Hematopoietic multipotent progenitor cell treated with erythropoietin and hydrocortisone succinate and interleukin-3 and kit ligand, for 17 days (in vitro differentiated cells): Measurements from ENCODE around the gene TJP3.
"Not testable (repeated sequence)": the region's sequence is repeated elsewhere in the genome, so short reads cannot be mapped to it uniquely, and the experiment has no call there.

ENCODE experiments used
- DNase-seq: peaks from one replicate; pipeline ENCODE4 v3.0.0-alpha.2; 2015; ENCODE audit warnings: low spot score

Gene TJP3

DNA sequence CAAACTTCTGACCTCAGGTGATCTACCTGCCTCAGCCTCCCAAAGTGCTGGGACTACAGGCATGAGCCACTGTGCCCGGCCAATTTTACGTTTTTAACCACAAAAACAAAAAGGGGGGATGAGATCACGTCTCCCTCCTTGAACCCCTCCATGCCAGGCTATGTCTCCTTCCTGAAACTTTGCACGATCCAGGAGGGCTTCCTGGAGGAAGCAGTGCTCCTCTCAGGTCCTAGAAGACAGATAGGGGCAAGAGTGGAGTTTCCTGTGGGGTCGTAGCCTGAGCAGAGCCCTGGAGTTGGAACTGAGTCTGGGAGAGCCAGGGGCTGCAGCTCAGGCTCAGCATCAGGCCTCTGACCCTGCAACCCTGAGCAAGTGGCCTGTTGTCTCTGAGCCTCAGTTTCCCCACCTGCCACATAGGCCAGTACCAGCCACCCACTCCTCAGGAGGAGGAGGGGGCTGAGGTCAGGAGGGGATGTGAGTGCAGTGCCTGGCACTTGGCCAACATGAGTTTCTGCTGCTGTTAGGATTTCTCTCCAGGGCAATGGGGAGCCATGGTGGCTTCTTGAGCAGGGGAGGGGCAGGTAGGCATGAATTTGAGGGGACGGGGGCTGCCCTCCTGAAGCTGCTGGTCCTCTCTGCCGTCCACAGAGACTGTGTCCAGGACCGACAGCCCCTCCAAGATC lies 37.3 kb downstream of the TJP3 start:
- DNase-seq, result no peak

DNA sequence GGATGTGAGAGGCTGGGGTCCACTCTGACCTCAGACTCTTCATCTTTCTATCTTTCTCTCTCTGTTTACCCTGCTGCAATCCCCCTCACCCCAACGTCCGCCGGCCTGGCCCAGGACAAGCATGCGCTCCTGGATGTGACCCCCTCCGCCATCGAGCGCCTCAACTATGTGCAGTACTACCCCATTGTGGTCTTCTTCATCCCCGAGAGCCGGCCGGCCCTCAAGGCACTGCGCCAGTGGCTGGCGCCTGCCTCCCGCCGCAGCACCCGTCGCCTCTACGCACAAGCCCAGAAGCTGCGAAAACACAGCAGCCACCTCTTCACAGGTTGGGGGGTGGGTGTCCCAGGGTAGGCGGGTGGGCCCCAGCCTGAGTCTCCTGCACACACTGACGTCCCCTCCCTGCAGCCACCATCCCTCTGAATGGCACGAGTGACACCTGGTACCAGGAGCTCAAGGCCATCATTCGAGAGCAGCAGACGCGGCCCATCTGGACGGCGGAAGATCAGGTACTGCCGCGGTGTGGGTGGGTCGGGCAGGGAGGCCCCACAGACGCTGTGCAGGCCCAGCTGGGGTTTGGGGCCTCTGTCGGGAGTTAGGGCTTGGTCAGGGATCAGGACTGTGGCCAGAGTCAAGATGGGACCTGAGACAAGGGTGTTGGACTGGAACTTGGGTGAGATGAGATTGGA lies 38.3 kb downstream of the TJP3 start:
- DNase-seq, result no peak

DNA sequence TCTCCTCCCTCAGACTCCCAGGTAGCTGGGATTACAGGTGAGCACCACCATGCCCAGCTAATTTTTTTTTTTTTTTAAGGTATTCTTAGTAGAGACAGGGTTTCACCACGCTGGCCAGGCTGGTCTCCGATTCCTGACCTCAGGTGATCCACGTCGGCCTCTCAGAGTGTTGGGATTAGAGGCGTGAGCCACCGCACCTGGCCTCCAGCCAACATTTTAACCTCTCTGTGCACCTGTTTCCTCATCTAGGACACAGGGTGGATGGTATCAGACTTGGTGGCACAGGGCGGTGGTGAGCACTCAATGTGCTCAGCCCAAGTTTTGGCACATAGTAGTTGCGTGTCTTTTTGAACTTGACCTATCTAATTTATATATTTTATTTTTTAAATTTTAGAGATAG lies 40.8 kb downstream of the TJP3 start:
- no peak for DNase-seq

DNA sequence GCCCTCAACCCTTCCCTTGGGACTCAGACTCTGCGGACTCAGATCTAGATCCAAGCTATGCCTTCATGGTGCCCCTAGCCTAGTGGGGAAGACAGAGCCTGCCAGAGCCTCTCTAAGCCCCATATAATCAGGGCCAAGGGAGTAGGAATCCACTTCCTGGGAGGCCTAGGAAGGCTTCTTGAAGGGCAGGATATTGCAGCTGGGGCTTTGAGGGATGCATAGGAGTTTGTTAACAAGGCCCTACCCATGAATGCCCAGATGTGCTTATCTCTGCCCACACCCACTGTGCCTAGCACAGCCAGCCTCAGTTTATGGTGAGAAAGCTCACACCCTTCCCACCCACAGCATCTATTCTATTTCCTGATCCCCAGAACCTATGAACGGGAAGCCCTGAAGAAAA lies 42.0 kb downstream of the TJP3 start:
- DNase-seq, result no peak

DNA sequence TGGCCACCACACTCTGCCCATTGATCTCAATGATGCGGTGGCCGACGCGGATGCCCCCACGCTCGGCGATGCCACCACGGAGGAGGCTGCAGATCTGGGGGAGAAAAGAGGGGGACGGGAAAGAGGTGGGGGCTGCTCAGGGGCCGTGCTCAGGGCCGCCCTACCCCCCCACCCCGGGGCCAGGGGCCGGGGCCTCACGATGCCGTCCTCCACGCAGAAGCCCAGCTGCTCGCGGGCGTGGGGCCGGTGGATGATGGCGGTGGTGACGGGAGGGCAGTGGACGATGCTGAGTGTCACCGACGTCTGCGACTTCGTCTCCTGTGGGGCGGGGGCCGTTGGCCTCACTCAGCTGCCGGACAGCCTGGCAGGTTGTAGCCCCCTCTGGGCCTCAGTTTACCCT lies 43.1 kb downstream of the TJP3 start:
- no peak for DNase-seq

DNA sequence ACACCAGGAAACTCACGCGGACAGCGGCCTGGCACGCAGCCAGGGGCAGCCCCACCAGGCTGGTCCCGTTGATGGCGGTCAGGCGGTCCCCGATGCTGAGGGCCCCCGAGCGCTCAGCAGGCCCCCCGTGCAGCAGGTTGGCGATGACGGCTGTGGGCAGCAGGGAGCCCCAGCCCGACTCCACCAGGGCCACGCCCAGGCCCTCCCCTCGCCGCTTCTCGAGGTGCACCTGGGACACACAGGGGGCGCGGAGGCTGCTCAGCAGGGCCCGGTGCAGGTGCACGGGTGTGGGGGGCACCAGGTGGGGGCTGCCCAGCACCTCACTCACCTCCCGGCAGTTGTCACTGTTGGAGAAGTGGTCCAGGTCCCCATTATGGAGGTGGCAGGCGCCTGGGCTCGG lies 44.3 kb downstream of the TJP3 start:
- DNase-seq, result no peak

DNA sequence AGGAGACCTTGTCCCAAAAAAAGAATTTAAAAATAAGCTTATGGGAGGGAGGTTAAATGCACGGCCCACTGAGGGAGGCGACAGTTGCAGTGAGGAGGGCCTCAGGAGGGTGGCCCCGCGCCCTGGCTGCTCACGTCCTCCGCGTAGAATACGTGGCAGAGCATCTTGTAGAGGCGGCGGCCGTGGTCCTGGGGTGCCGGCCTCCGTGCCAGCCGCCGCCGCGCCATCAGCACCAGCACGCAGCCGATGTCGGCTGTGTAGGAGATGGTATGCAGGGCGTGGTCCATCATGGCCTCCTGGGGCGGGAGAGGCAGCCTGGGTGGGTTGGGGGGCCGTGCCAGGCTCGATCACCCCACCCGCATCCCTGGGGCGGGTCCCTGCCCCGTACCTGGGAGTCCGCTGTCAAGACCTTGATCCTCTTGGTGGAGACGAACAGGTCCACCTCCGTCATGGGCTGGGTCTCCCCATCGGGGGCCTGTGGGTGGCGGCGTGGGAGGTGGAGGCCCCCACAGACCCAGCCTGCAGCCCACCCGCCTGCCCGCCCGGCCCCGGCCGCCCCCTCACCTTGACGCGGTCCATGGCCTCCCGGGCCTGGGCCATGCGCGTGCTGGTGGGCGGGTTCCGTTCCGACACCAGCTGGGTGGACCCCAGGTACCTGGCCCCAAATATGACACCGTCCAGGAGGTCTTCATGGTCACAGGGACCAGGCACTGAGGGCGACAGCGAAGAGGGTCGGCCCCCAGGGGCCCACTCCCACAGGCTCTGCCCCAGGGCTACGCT lies 45.6 kb downstream of the TJP3 start:
- no peak for DNase-seq

DNA sequence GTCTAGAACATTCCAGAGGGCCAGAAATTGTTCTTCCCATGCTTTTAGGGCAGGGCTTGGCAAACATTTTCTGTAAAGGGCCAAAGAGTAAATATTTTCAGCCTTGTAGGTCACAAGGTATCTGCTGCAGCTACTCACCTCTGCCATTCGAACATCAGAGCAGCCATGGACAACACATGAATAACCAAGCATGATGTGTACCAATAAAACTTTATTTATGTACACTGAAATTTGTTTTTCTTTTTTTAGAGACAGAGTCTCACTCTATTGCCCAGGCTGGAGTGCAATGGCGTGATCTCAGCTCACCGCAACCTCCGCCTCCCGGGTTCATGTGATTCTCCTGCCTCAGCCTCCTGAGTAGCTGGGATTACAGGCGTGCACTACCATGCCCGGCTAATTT lies 49.5 kb downstream of the TJP3 start:
- not testable (repeated sequence) for DNase-seq

DNA sequence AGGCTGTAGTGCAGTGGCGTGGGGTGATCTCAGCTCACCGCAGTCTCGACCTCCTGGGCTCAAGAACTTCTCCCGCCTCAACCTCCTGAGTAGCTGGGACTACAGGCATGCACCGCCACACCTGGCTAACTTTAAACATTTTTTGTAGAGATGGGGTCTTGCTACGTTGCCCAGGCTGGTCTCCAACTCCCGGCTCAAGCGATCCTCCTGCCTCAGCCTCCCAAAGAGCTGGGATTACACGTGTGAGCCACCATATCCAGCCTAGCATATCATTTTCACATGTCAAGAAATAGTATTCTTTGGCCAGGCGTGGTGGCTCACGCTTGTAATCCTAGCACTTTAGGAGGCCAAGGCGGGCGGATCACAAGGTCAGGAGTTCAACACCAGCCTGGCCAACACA lies 50.1 kb downstream of the TJP3 start:
- DNase-seq, result not testable (repeated sequence)

DNA sequence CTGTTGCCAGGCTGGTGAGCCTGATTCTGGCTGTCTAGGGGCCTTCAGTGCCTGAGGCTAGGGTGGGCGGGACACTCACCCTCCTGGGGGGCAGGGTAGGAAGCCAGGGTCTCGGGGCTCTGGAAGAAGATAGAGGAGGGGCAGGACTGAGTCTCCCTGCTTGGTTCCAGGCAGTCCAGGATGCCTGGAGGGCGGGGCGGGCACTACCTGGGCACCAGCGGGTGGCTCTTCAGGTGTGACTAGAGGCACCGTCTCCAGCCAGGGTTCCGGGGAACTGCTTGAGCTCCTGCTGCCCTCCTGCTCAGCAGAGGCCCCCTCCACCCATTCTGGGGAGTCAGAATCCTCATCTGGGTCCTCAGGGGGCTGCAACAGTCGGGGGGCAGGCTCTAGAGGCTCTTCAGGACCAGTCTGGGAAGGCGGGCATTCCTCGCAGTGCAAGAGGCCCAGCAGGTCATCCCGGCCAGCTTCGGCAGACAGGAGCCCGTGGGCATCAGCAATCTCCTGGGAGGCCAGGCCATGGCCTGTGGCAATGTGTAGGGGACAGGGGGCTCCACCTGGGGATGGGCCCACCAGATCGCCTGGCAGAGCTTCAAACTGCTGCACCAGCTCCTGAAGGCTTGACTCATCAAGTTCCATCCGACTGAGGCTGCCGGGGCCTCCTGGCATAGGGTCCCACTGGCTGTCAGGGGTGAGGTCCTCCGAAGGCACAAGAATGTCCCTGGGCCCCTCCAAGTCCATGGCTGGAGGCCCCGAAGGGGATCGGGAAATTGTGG lies 51.5 kb downstream of the TJP3 start:
- no peak for DNase-seq

DNA sequence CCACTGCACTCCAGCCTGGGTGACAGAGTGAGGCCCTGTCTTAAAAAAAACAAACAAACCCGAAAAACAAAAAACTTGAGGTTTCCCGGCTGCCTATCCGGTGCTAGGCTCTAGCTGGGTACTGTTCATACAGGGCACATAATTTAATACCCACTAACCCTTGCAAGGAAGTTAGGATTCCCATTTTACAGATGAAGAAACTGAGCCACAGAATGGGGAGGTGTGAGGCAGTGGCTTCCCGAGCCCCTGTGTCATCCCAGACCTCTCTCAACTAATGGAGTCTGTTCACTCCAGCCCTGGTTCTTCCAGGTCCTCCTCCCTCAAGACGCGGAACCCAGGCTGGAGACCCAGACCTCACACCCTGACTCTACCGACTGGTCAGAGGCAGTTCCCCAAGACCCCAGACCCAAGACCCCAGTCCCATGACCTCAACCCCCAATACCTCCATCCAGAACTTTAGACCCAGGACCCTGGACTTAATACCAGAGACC lies 52.7 kb downstream of the TJP3 start:
- no peak for DNase-seq

DNA sequence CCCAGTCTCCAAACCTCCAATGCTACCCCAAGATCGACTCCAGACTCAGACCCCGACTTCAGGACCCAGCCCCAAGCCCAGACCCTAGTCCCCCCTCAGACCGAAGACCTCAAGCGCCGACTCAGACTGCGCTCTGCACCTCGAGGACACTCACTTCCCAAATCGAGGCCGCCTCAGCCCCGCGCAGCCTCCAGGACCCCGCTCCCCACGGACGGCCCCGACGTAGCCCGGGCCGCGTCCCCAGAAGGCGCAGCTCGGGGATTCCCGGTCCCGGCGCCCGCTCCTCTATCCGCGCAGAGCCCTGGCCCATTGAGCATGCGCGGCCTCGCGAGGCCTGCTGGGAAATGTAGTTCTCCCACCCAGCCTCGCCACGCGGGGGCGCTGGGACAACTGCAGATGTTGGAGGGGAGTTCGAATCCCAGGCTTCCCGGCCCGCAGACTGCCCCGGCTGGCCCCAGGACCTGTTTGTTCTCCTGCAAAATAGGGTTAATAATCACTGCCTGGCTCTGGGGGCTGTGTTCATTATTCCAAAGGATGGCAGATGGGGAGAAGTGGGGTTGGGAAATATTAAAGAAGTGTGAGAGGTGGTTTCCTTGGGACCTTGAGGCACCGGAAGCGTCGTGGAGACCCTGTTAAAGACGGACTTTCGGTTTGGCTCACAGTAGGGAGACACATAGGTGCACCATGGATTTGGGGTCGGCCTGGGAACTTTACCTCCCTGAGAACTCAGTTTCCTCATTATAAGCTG lies 53.4 kb downstream of the TJP3 start, which contains the start of gene APBA3:
APBA3 (minus strand) TSS at position 311 of the 748 bp plus-strand sequence. CDS start 1,428 bp downstream, outside the sequence.
- DNase-seq, result peak; percentile 98

DNA sequence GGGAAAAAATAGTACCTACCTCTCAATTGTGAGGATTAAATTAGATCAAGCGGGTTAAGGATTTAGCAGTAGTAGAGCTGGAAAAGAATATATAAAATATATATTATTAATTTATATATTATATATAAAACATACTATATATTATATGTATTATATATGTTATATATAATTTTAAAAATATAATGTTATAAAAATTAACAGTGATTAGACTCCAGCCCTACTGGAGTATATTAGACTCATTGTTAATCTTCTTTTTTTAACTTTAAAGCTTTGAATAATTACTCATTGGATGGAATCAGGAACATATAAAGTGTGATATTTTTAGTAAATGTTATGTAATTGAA lies 53.9 kb downstream of the TJP3 start:
- no peak for DNase-seq

DNA sequence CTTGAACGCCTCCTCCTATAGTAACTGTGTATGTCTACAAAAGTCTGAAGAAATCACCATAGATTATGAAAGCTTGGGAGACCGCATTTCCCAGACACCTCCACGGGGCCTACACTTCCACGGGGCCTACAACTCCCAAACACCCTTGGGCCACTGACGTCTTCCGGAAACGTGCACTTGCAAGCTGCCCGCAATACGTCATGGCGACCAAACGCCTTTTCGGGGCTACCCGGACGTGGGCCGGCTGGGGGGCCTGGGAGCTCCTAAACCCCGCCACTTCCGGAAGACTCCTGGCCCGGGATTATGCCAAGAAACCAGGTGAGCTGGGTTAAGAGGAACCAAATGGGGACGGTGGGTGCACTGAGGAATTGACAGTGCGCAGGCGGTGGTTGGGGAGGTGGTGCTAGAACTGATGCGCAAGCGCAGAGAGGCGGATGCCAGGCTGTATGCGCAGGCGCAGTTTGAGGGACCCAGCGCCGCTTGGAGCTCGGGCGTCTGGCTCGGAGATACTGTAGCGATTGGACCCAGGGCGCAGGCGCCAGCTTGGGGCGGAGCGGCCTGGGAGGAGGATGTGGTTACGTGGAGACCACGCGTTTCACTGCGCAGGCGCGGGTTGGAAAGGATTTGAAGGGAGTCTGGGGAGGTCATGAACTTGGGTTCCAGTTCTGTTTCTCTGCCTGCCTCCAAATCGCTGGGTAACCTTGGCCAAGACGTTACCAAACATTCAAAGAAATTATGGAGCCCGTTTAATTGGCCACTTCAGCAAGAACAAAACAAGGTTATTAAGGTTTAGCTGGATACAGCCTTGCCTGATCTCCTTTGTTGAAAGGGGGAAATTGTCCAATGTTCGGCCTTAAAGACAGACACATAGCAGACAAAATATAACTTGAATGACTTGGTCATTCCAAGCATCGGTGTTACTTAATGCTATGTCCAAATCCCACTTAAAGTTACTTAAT lies 54.6 kb downstream of the TJP3 start, which contains the start of gene MRPL54:
MRPL54 (plus strand) TSS at position 182 of the 959 bp plus-strand sequence; CDS start at position 201, 19 bp downstream.
- DNase-seq, result peak; percentile 100

DNA sequence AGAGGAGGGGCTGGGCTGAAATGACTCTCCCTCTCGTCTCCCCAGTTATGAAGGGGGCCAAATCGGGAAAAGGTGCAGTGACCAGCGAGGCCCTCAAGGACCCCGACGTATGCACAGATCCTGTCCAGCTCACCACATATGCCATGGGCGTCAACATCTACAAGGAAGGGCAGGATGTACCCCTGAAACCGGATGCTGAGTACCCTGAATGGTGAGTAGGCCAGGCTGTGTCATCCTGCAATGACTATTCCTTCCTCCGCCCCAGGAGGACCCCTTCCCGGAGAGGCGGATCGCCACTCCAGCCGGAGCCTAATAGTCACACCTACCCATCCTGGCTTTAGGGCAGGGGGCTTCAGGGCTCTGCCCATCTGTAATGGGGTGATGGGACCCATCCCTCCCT lies 56.9 kb downstream of the TJP3 start:
- no peak for DNase-seq

DNA sequence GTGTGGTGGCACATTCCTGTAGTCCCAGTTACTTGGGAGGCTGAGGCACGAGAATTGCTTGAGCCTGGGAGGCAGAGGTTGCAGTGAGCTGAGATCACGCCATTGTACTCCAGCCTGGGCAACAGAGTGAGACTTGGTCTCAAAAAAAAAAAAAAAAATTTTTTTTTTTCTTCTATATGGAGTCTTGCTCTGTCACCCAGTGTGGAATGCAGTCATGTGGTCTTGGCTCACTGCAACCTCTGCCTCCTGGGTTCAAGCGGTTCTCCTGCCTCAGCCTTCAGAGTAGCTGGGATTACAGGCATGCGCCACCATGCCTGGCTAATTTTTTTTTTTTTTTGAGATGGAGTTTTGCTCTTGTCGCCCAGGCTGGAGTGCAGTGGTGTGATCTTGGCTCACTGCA lies 57.6 kb downstream of the TJP3 start:
- DNase-seq, result not testable (repeated sequence)

DNA sequence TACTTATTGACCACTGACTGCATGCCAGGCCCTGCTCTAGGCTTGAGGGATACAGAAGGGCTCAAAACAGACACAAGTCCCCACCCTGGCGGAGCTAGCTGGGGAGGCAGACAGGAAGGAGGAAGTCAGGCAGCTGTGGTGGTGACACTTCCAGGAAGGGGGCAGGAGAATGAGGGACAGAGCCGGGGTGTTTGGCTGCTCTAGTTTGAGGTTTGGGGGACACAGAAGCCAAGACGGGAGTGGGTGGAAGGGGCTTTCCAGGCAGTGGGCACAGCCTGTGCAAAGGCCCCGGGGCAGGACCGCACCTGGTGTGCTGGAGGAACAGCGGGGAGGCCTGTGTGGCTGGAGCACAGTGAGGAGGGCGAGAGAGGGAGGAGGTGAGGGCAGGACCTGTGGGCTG lies 58.3 kb downstream of the TJP3 start:
- no peak for DNase-seq

DNA sequence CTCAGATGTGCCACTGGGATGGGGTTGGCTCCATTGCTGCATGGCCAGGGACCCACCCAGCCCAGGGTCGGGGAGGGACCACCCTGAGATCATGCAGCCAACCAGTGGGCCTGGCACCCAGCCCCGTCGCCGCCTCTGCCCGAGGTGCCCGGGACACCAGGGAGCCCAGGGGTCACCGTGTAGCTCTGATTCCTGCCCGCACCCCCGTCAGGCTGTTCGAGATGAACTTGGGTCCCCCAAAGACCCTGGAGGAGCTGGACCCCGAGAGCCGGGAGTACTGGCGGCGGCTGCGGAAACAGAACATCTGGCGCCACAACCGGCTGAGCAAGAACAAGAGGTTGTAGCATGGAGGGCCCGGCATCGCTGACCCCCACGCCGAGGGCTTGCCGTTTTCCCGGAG lies 58.9 kb downstream of the TJP3 start:
- DNase-seq, result no peak

DNA sequence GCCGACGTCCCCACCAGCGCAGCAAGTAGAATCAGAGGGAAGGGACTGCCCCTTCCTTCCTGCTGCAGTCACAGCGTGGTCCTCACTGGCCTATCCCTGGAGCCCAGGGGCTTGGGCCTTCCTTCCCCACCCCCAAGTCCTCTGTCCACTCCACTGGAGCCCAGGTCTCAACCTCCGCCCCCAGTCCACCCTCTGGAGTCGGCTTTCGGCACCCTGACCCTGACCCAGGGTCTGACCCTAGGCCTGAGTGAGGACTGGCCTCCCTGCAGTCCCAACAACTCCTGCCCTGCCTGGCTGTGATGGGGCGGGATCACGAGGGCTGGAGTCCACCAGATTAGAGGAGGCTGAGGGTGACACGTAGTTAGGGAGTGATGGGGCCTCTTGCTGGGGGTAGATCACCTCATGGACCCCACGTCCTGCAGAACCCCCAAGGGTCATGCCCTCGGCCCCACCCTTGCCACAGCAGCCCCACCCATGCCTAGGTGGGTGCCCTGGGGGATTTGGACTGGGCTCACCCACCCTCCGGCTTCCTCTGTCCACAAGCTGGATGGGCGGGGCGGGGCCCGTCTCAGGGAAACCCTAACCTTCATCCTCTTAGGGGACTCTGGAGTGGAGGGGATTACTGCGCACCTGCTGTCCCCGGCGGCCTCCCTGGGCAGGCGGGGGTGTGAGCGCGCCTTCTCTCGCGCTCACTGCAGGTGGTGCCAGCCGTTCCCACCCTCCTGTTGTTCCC lies 60.0 kb downstream of the TJP3 start:
- DNase-seq, result no peak

DNA sequence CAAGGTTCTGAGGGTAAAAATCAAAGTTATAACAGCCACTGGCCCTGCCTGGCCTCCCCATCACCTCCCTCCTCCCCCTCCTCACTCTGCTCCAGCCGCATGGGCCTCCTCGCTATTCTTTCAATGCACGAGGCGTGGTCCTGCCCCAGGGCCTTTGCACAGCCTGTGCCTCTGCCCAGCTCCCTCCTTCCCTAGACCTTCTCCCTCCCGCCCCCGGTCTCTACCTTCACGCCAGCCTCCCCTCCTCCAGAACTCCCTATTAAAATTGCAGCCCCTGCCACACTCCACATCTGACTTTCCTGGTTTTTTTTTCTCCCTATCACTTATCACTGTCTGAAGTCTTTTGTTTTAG lies 60.5 kb downstream of the TJP3 start:
- DNase-seq, result no peak
